GM18511 (cell line): Measurements from ENCODE around the gene ISX.
"Not testable (repeated sequence)": the region's sequence is repeated elsewhere in the genome, so short reads cannot be mapped to it uniquely, and the experiment has no call there.

ENCODE experiments used
- ATAC-seq: cut with Tn5 transposase; IDR thresholded peaks from one replicate; pipeline ENCODE4 v1.9.1; 2021; ENCODE audit warnings: mild to moderate bottlenecking, moderate library complexity; ENCODE audit not compliant: unreplicated experiment

Gene ISX

DNA sequence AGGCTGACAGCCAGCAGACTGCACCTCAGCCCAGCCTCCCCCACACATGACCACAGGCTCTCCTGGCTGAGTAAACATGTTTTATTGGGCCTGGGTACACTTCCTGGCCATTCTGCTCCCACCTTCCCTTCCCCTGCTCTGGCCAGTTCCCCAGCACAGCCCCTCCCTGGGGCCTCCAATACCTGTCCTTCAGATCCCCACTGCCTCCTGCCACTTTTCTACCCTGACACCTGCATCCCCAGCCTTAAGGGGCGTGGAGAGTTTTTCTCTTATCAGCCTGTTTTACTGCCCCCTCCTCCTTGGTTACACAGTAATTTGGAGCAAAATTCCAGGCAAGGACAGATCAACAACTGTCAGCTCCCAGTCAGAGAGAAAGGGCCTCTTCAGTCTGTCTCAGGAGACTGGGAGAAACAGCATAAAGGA, at the start of gene ISX:
Gene ISX (plus strand): TSS at position 363 of the 423 bp plus-strand sequence. CDS start 930 bp downstream, outside the sequence.
- no peak for ATAC-seq

DNA sequence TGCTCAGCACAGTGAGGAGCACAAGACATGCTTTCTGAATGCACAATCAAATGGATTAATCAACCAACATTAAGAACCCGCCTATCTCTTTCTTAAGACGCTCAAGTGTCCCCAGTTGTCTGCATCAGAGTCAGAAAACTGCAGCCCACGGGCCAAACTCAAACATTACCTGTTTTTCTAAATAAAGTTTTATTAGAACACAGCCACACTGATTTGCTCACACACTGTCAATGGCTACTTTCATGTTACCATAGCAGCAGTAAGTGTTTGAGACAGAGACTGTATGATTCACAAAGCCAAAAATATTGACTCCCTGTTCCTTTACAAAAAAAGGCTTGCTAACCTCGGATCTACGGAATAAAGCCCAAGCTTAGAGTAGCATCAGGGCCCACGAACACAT, 49.0 kb upstream of the ISX start:
- no peak for ATAC-seq

DNA sequence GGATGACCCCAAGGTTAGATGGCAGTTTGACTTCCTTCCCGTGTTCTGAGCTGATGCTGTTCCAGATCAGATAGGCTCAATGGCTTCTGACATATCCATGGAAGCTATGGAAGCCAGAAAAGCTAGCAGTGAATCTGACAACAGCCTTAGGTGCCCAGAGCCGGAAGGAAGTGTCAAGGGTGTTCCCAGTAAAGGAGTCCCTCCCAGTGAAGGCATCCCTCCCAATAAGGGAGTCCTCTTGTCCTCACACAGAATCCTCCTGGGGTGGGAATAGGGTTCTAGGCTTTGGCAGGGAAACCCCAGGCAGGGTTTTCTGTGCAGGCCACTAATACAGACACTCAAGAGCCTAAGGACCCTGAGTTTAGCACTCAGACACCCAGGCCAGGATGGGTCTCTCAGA, 47.0 kb upstream of the ISX start:
- no peak for ATAC-seq

DNA sequence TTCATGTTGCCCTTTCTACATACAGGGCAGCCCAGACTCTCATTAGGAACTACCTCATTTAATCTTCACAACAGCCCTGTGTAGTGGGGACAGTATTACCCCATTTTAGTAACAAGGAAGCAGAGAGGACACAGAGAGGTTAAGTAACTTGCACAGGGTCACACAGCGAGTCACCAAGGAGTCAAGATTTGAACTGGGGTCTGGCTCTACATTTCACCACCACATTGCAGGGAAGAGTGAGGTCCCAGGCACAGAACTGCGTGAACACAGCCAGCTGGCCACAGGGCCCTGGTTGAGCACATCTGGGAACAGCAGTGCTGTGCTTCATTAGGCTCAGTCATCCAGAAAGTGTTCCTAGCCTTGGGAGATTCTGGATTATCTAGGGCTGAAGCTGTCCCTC, 45.4 kb upstream of the ISX start:
- no peak for ATAC-seq

DNA sequence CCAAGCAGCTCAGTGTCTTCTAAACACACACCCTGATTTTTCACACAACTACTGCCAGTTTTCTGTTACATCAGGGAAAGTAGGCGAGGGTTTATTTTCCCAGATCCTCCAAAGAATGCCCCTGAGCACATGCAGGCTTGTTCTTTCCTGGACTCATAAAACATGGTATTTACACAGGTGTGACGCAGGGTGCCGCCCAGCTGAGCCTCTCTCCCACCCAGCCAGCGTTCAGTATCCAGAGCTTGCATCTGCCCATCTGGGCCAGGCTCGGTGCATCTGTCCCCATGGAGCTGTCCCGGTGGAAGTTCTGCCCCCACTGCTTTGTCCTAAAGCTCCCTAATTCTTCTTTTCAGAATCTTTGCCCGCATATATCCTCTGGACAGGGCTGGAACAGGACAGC, 44.8 kb upstream of the ISX start:
- no peak for ATAC-seq

DNA sequence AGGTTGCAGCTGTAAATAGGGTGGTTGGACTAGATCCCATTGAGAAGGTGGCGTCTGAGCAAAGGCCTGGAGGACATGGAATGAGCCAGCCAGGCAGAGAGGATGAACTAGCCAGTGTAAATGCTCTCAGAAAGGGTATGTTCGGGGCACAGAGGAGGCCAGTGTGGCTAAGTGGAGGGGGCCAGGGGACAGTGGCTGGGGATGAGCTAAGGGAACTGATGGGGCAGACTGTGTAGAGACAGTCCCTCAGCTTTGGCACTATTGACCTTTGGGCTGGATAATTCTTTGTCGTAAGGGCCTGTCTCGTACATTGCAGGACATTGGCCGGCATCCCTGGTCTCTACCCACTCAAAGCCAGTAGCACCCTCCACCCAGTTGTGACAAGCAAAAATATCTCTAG, 43.7 kb upstream of the ISX start:
- no peak for ATAC-seq

DNA sequence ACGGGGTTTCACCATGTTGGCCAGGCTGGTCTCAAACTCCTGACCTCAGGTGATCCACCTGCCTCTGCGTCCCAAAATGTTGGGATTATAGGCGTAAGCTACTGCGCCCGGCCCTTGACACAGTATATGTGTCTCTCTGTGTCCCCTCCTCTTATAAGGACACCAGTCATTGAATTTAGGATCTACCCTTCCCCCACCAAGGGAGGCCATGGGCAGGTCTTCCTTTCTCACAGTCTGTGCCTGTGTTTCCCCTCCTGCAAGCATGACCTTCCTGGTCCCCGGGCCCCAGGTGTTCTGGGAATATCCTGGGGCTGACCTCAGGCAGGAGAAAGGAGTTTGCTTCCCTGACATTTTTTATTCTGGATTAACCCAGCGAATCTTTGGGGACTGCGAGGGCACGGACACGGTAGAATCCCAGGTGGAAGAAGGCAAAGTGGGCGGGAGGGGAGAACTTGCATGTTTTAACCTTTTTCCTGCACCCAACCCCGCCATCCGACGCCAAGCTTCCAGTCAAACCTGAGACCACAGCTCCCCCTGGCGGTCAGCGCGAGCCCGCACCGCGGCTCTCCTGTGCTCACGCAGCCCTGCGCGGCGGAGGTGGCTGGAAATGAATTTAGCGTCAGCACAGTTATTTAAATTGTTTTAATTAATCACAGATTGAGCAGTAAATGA, 42.1 kb upstream of the ISX start:
- ATAC-seq, result no peak

DNA sequence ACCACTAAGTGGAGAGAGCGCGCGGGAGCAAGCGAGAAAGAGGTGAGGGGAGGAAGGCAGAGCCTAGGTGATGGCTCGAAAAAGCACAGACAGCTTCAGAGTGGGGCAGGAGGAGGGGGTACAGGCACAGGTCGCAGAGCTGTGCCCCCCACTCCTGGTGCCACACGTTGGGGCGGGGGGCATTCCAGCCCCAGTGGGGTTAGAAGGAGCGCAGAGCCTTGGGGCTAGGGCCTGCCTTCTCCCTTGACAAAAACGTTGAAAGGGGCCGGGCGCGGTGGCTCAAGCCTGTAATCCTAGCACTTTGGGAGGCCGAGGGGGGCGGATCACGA, 41.6 kb upstream of the ISX start:
- no peak for ATAC-seq

DNA sequence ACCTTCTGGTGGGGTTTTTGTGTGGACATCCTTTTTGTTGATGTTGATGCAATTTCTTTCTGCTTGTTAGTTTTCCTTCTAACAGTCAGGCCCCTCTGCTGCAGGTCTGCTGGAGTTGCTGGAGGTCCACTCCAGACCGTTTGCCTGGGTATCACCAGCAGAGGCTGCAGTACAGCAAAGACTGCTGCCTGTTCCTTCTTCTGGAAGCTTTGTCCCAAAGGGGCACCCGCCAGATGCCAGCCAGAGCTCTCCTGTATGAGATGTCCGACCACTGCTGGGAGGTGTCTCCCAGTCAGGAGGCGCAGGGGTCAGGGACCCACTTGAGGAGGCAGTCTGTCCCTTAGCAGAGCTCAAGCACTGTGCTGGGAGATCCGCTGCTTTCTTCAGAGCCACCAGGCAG, 35.8 kb upstream of the ISX start:
- ATAC-seq, result not testable (repeated sequence)

DNA sequence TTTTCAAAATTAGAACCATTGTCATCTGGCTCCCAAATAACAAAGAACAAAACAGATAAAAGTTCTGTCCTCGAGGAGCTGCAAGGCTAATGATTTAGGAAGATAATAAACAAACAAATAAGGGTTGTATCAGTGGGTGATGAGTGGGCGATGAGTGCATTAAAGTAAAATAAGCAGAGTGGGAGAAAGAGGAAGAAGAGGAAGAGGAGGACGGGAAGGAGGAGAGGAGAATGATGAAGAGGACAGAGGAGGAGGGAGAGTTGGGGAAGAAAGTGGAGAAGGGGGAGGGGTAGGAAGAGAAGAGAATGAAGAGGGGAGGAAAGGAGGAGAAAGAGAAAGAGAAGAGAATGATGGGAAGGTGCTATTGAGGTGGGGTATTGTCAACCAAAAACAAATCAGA, 33.4 kb upstream of the ISX start:
- ATAC-seq, result no peak

DNA sequence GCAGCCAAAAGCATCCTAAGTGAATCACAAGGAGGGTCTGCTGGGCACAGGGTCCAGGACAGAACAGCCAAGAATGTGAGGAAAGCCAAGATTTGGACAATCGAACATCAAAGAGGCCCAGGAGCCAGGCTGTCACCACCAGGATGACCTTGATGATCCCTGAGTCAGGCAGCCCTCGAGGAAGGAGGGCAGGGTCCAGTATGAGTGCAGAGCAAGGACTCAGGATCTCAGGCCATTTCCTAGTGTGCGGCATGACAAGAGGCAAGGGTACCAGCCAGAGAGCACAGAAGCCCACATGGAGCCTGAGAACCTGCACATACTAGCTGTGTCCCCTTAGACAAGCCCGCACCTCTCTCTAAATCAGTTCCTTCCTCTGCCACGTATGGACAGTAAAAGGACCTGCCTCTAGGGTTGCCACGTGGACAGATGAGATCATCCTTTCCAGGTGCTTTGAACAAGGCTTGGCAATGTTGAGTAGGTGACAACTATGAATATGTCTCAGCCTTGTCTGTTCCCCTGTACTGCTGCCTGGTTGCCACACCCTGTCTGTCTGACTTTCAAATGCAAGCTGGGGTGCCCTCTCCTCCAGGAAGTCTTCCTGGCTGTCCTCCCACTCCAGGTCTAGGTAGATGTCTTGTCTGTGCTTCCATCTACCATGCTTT, 32.2 kb upstream of the ISX start:
- ATAC-seq, result no peak

DNA sequence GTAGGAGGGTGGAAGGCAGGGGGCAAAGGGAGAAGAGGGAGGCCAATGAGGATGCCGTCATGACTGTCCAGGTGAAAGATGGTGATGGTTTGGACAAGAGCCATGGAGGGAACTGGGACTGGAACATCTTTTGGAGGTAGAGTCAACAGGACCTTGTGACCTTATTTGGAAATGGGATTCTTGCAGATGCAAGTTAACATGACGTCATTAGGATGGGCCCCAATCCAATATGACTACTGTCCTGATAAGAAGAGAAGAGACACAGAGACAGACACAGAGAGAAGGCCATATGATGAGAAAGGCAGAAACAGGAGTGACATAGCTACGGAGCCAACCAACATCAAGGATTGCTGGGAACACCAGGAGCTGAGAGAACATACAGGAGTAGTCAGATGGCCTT, 31.0 kb upstream of the ISX start:
- ATAC-seq, result no peak

DNA sequence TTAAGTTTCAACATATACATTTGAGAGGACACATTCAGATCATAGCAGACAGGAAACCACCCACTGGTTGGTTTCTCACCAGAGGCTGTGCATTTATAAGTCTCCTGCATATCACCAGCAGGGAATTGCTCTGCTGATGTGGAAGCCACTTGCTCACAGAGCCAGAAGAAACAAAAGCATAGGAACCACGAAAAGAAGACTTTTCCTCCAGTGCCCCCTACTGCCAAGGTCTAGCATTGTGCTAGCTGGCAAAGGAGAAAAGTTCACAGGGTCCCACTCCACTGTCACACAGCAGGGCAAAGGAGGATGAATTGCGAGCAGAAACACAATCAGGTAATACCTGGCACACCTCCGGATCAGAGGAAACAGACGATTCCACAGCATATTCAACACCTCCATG, 28.9 kb upstream of the ISX start:
- no peak for ATAC-seq

DNA sequence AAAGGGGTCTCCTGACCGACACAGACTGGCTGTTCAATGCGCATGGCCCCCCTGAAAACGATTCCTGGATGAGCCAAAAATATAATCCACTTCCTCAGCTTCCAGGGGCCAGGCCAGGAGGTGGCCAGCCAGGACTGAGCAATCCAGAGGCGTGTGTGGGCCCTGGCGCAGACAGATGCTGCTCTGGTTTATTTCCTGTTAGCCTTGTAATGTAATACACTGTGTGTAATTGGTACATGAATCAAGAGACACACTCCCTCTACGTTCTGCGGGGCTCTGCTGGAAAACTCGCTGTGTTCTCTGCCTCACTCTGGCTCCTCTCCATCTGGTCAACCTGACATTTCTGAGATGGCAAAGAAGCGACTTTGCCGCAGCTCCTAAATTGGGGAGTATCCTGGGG, 26.3 kb upstream of the ISX start:
- ATAC-seq, result no peak

DNA sequence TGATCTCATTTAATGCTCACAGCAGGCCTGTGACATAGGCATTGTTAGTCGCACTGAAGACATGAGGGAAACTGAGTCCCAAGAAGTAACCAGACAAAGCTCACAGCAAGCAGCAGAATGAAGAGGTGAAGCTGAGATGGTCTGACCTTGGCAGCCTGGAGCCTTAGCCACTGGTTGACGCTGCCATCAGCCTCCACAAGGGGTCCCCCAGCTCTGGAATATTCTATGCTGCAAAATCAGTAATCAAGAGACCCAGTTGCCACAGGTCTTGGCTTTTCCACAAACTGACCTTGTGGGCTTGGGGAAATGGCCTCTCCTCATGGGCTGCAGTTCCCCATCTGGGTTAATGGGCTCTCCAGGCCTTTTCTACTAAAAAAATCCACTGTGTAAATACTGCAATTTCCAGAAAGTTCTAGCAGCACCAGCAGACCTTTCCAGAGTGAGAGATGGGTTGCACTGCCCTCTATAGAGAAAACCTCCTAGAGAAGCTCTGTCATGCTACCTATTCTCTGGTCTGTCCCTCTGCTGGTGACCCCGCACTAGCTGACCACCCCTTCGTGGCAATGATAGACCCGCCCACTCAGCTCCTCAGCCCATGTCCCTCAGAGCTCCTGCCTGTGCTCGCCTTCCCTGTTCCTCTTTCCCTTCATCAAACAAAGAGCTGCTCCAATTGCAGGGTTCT, 22.6 kb upstream of the ISX start:
- no peak for ATAC-seq

DNA sequence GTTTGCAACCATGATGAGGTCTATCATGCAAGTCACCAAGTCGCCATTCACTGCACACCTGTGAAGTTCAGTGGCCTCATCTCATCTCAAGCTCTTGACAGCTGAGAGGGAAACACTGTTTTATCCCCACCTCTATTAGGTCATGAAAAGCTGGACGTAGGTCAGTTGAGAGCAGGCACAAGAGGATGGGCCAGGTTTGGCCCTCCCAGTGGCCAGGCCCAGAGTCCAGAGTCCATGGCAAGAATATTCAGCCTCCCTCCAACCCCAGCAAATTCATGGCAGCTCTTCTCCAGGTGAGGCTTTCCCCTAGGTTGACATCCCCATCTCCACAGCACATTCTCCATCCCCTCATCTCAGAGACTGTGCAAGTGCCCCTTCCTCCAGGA, 22.0 kb upstream of the ISX start:
- no peak for ATAC-seq

DNA sequence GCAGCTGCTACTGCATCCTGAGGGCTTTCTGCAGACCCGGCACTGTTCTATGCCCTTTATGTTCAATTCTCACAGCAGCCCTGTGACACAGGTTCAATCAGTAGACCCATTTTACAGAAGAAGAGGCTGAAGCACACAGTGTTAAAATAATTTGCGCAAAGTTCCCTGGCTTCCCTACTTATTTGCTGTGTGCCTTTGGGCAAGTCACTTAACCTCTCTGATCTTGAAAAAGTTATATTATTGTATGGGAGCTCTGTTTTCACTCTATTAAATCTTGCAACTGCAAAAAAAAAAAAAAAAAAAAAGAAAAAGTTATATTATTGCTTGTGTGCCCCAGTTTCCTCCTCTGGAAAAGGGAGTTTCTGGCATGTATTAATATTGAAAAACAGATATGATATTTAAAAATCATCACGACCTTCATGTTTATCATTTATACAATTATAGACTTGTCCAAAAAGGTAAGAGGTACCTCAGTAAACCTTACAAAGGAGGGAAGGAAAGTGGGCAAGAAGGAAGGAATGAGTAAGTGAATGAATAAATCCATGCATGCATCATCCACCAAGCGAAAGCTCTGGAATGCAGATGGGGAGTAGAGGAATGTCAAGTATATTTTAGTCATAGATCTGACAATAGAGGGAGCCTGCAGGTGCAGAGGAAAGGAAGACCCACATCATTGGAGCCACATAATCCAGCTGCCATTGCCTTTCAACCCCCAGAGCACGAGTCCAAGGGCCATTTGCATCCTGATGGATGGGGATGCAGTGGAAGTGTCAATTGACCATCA, 21.2 kb upstream of the ISX start:
- ATAC-seq, result no peak

DNA sequence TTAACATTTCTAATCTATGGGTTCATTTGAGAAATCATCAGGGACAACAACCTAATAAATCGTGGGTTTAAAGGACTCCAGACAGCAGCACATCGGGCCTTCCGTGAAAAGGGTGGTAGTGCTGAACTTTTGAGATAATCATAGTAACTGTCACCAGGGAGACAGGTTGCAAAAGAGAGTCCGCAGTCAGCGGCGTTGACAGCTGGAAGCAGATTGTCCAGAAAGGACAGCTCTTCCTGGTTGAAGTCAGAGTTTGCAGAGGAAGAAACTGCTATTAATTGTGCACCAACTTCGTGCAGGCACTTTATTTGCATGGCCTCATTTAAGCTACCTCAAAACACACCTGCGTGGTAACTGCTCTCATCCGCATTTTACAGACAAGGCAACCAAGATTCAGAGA, 20.5 kb upstream of the ISX start:
- no peak for ATAC-seq

DNA sequence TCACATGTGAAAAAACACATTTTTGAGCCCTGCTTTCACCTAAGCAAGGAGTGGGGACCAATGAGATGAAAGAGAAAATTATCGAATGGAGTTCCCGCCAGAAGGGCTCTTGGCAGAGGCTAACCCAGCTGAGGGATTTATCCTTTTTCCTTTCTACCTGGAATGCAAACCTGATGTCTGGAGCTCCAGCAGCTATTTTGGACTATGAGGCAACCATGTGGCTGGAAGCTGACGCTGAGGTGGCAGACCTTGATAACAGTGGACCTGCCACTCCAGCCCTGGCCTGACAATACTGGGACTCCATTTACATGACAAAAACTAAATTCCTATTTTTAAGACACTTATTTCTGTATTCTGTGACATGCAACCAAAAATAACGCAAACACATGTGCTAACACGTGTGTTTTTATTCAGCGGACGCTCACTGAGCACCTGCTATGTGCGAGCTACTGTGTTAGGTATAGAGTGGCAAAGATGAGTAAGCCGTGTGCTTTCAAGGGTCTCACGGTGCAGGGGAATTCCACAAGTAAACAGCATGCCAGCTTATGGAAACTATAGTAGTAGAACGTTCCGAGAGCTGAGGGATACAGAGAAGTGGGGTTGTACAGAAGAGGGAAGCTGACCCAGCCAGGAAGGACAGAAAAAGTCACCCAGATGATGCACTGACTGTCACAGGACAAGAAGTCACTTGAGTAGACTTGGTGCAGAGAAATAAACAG, 19.1 kb upstream of the ISX start:
- ATAC-seq, result no peak

DNA sequence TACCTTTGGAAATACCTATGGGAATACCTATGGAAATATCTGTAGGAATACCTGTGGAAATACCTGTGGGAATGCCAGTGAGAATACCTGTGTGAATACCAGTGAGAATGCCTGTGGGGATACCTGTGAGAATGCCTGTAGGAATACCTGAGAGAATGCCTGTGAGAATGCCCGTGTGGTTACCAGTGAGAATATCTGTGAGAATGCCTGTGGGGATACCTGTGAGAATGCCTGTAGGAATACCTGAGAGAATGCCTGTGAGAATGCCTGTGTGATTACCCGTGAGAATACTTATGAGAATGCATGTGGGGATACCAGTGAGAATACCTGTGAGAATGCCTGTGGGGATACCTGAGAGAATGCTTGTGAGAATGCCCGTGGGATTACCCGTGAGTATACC, 15.9 kb upstream of the ISX start:
- ATAC-seq, result not testable (repeated sequence)

DNA sequence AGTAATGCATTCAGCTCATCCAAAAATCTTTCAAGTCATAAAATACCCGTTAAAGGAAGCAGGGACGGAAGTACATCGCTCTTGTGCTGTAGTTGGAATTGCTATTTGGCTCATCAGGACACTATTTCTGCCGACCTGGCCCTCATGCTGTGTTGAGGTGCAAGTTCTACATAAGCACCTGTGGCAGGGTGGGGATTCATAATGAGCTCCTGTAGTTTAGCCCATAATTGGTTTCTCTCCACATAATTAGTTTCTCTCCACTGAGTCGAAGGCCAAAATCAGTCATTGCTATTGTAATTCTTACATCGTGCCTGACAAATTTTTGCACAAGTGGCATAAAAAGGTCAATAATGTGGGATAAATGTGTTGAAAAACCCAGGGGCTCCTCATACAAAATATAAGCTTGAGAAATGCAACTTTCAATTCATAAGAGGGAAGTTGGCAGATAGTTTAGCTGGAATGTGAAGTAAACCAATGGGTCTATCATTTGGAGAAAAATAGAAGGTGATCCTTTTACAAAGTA, 14.9 kb upstream of the ISX start:
- ATAC-seq, result no peak
